A673 (cell line): Measurements from ENCODE around the gene TRRAP. TPM values are rescaled to one million over a fixed set of nuclear protein-coding genes. Genes with fewer than 3 reads are reported as not detected.

Source experiments
- BruUV-seq: library from RNA; stranded (reverse); fragments of 400-500 nt; replicated peaks from 2 replicates; lab custom pipeline; 2021; lab: Mats Ljungman, UMichigan
- CTCF ChIA-PET: fragments of 300-600 bp; sonication (Branson Sonifier 250); formaldehyde crosslinking; loops from one replicate; lab custom pipeline; 2022; ENCODE audit warnings: antibody characterized with exemption; lab: Charles Lee
- POLR2A ChIA-PET: fragments of 300-600 bp; sonication (Branson Sonifier 250); formaldehyde crosslinking; loops from one replicate; lab custom pipeline; 2022; ENCODE audit warnings: antibody characterized with exemption; ENCODE audit not compliant: low non-redundant PET; lab: Charles Lee
- DNase-seq: peaks from one replicate; pipeline ENCODE4 v3.0.0-alpha.2; 2015; ENCODE audit warnings: low spot score
- H3K27ac ChIP-seq: fragments of 200-600 bp; sonication (generic); 2 replicates; pipeline ENCODE4 v1.5.1; 2016; ENCODE audit warnings: mixed run types, low read depth, mild to moderate bottlenecking, mixed read lengths, antibody characterized with exemption, low read length; ENCODE audit not compliant: poor library complexity, severe bottlenecking
- H3K27me3 ChIP-seq: fragments of 200-600 bp; sonication (generic); replicated peaks from 2 replicates; pipeline ENCODE4 v1.6.1; 2017; ENCODE audit warnings: mixed run types, low read depth, mild to moderate bottlenecking, mixed read lengths, antibody characterized with exemption, low read length; ENCODE audit not compliant: insufficient read depth, poor library complexity
- H3K36me3 ChIP-seq: fragments of 200-600 bp; sonication (generic); 2 replicates; pipeline ENCODE4 v1.6.1; 2016; ENCODE audit warnings: mixed run types, mild to moderate bottlenecking, mixed read lengths, antibody characterized with exemption, low read length; ENCODE audit not compliant: insufficient read depth, poor library complexity, severe bottlenecking
- H3K4me1 ChIP-seq: fragments of 200-600 bp; sonication (generic); 2 replicates; pipeline ENCODE4 v1.6.1; 2017; ENCODE audit warnings: mixed run types, mild to moderate bottlenecking, mixed read lengths, antibody characterized with exemption, low read length; ENCODE audit not compliant: insufficient read depth, poor library complexity, severe bottlenecking
- H3K4me3 ChIP-seq: fragments of 200-600 bp; sonication (generic); 2 replicates; pipeline ENCODE4 v1.5.1; 2016; ENCODE audit warnings: low read depth, mixed run types, mild to moderate bottlenecking, mixed read lengths, low read length; ENCODE audit not compliant: poor library complexity, severe bottlenecking
- H3K9me3 ChIP-seq: fragments of 200-600 bp; sonication (generic); 2 replicates; pipeline ENCODE4 v1.6.1; 2016; ENCODE audit warnings: mixed run types, low read depth, mild to moderate bottlenecking, mixed read lengths, antibody characterized with exemption, low read length; ENCODE audit not compliant: poor library complexity, severe bottlenecking
- CTCF ChIP-seq: fragments of 300-800, 200-600 bp; sonication (generic); conservative IDR thresholded peaks from 2 replicates; pipeline ENCODE4 v1.5.1; 2017; ENCODE audit warnings: low read depth, mild to moderate bottlenecking, antibody characterized with exemption, low read length, moderate library complexity, mixed read lengths
- EZH2 ChIP-seq: fragments of 200-600 bp; sonication (generic); IDR thresholded peaks from 2 replicates; pipeline ENCODE4 v1.6.1; 2017; ENCODE audit warnings: borderline replicate concordance, low read depth, mild to moderate bottlenecking, mixed read lengths, antibody characterized with exemption, low read length; ENCODE audit not compliant: poor library complexity, severe bottlenecking
- intact Hi-C: fragments of 100-400 bp; cut with micrococcal nuclease; formaldehyde crosslinking; loops from one replicate; pipeline ENCODE4 v1.10.0; 2022; ENCODE audit not compliant: unreplicated experiment
- total RNA-seq: library from RNA; stranded (reverse); gene quantifications from 2 replicates; pipeline ENCODE4 v1.2.3, GENCODE V29; 2021

Gene TRRAP
- total RNA-seq, 1 experiment from 2014 or later: 50.2 TPM

- intact Hi-C loops: no loop called here
- CTCF ChIA-PET: interaction anchor here (0.6 kb wide), 4 partner anchors 84 to 321 kb away, joined by 3 to 4 read pairs (median 3); no protein-coding TSS in a partner anchor
- TF ChIP-seq EZH2 (no peak), CTCF (peak; percentile 60)
- Histone ChIP-seq H3K27ac (no peak overlapping the region), H3K36me3 (peaks cover 82% of the 10 kb centered on the region), H3K4me3 (no peak overlapping the region), H3K4me1 (no peaks in the 10 kb centered on the region), H3K27me3 (no peaks in the 10 kb centered on the region), H3K9me3 (no peaks in the 10 kb centered on the region)
- POLR2A ChIA-PET: interaction anchor here (0.6 kb wide), 1 partner anchor 29 kb away, joined by 10 read pairs; no protein-coding TSS in a partner anchor
- no TSS peak for BruUV-seq
- peak; percentile 43 for DNase-seq
Measured at GRCh38 chr7:99036546-99037111, 158.3 kb downstream of the TRRAP start.

GRCh38 chr7:99037327-99037940, 159.1 kb downstream of the TRRAP start:
- H3K36me3 ChIP-seq: peaks cover 78% of the 10 kb centered on the region
- intact Hi-C loops: no loop called here
- DNase-seq: no peak
- no peaks in the 10 kb centered on the region for H3K27me3 ChIP-seq
- POLR2A ChIA-PET: no interaction called here
- no peak overlapping the region for H3K27ac ChIP-seq
- TF ChIP-seq EZH2 (no peak), CTCF (no peak)
- no TSS peak for BruUV-seq
- H3K4me1 ChIP-seq: peaks cover 2% of the 10 kb centered on the region
- H3K9me3 ChIP-seq: no peaks in the 10 kb centered on the region
- CTCF ChIA-PET: no interaction called here
- H3K4me3 ChIP-seq: no peak overlapping the region

GRCh38 chr7:99038086-99038855, 159.9 kb downstream of the TRRAP start:
- no peaks in the 10 kb centered on the region for H3K9me3 ChIP-seq
- CTCF ChIA-PET: no interaction called here
- no TSS peak for BruUV-seq
- no peak overlapping the region for H3K27ac ChIP-seq
- peaks cover 11% of the 10 kb centered on the region for H3K4me1 ChIP-seq
- POLR2A ChIA-PET: no interaction called here
- intact Hi-C loops: no loop called here
- H3K27me3 ChIP-seq: no peaks in the 10 kb centered on the region
- no peak for DNase-seq
- H3K4me3 ChIP-seq: no peak overlapping the region
- H3K36me3 ChIP-seq: peaks cover 71% of the 10 kb centered on the region
- no peak for TF ChIP-seq EZH2
- TF ChIP-seq CTCF: no peak
